Measurements from ENCODE around the gene LTV1. TPM values are rescaled to one million over a fixed set of nuclear protein-coding genes. Genes with fewer than 3 reads are reported as not detected.
"Not testable (repeated sequence)": the region's sequence is repeated elsewhere in the genome, so short reads cannot be mapped to it uniquely, and the experiment has no call there.

The LTV1 gene
- total RNA-seq, 2 experiments from 2014 or later, result 63.6 to 65.1 TPM

GRCh38 chr6:143864234-143864633 is 21.1 kb downstream of the LTV1 start, which contains the start of gene ZC2HC1B:
Gene ZC2HC1B, plus strand, starts transcription at chr6:143864474. Its CDS starts 66 bp downstream, at chr6:143864540.
- no peak for DNase-seq
- Mint-ChIP-seq H3K36me3 (peaks cover 47% of the 10 kb centered on the region), H3K27me3 (no peaks in the 10 kb centered on the region), H3K4me1 (no peaks in the 10 kb centered on the region), H3K9me3 (no peaks in the 10 kb centered on the region), H3K4me3 (no peak within 1 kb of the TSS), H3K27ac (no peak within 1 kb of the TSS)

DNA sequence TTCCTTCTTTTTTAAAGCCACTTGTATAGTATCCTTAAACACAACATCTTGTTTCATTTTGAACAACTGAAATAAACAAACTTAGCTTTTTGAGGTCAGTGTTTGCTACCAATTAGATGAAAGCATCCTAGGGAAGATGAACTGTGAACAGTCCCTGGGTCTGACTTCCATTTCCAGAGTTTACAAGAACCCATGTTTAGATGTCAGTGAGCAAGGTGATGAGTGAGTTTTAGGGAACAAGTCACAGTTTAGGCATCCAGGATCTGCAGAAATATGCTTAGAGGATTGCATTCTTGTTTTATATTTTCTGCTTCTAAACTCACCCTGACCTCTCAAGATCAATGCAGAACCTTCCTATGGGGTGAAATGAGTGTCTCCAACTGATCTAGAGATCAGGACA is 24.1 kb downstream of the LTV1 start:
- H3K27ac Mint-ChIP-seq, result no peak overlapping the region

GRCh38 chr6:143868808-143869207 is 25.7 kb downstream of the LTV1 start:
- not testable (repeated sequence) for H3K4me3 Mint-ChIP-seq, DNase-seq, H3K4me1 Mint-ChIP-seq, H3K9me3 Mint-ChIP-seq, H3K27ac Mint-ChIP-seq, H3K27me3 Mint-ChIP-seq
- peaks cover 27% of the 10 kb centered on the region for H3K36me3 Mint-ChIP-seq

More for the DNA sequence above, 24.1 kb downstream of the LTV1 start:
- Mint-ChIP-seq H3K9me3 (no peaks in the 10 kb centered on the region), H3K4me1 (no peaks in the 10 kb centered on the region), H3K36me3 (peaks cover 35% of the 10 kb centered on the region), H3K27me3 (no peaks in the 10 kb centered on the region), H3K4me3 (no peak overlapping the region)
- DNase-seq, result no peak

DNA sequence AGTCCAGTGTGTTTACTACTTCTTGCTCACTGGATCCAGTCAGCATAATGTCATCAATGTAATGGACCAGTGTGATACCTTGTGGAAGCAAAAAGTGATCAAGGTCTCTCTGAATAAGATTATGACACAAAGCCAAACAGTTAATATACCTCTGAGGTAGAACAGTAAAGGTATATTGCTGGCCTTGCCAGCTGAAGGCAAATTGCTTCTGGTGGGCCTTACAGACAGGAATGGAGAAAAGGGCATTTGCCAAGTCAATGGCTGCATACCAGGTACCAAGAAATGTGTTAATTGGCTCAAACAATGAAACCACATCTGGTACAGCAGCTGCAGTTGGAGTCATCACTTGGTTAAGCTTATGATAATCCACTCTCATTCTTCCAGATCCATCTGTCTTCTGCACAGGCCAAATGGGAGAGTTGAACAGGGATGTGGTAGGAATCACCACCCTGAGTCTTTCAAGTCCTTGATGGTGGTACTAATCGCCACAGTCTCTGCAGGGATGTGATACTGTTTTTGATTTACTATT is 28.1 kb downstream of the LTV1 start:
- DNase-seq, H3K27ac Mint-ChIP-seq, H3K4me3 Mint-ChIP-seq, H3K4me1 Mint-ChIP-seq, H3K27me3 Mint-ChIP-seq, H3K9me3 Mint-ChIP-seq: not testable (repeated sequence)
- H3K36me3 Mint-ChIP-seq, result peaks cover 10% of the 10 kb centered on the region

- H3K9me3 Mint-ChIP-seq, result peaks cover 9% of the 10 kb centered on the region
- H3K27ac Mint-ChIP-seq, result no peak overlapping the region
- H3K27me3 Mint-ChIP-seq, result no peaks in the 10 kb centered on the region
Measured at GRCh38 chr6:143872201-143872600, 29.1 kb downstream of the LTV1 start.

GRCh38 chr6:143873600-143873999 is 30.5 kb downstream of the LTV1 start:
- H3K4me1 Mint-ChIP-seq, H3K27ac Mint-ChIP-seq, H3K36me3 Mint-ChIP-seq, DNase-seq, H3K27me3 Mint-ChIP-seq, H3K4me3 Mint-ChIP-seq: not testable (repeated sequence)
- H3K9me3 Mint-ChIP-seq, result peaks cover 14% of the 10 kb centered on the region

More at GRCh38 chr6:143872201-143872600, 29.1 kb downstream of the LTV1 start:
- no peak for DNase-seq
- Mint-ChIP-seq H3K4me1 (peaks cover 3% of the 10 kb centered on the region), H3K4me3 (no peak overlapping the region), H3K36me3 (peaks cover 5% of the 10 kb centered on the region)

DNA sequence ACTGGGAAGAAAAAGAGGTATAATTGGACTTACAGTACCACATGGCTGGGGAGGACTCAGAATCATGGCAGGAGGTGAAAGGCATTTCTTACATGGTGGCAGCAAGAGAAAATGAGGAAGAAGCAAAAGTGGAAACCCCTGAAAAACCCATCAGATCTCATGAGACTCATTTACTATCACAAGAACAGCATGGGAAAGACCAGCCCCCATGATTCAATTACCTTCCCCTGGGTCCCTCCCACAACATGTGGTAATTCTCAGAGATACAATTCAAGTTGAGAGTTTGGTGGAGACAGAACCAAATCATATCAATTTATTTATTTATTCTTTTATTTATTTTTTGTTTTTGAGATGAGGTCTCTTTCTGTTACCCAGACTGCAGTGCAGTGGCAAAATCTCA is 31.4 kb downstream of the LTV1 start:
- H3K4me3 Mint-ChIP-seq, DNase-seq, H3K36me3 Mint-ChIP-seq, H3K27me3 Mint-ChIP-seq, H3K27ac Mint-ChIP-seq, H3K4me1 Mint-ChIP-seq: not testable (repeated sequence)
- H3K9me3 Mint-ChIP-seq, result peaks cover 14% of the 10 kb centered on the region

DNA sequence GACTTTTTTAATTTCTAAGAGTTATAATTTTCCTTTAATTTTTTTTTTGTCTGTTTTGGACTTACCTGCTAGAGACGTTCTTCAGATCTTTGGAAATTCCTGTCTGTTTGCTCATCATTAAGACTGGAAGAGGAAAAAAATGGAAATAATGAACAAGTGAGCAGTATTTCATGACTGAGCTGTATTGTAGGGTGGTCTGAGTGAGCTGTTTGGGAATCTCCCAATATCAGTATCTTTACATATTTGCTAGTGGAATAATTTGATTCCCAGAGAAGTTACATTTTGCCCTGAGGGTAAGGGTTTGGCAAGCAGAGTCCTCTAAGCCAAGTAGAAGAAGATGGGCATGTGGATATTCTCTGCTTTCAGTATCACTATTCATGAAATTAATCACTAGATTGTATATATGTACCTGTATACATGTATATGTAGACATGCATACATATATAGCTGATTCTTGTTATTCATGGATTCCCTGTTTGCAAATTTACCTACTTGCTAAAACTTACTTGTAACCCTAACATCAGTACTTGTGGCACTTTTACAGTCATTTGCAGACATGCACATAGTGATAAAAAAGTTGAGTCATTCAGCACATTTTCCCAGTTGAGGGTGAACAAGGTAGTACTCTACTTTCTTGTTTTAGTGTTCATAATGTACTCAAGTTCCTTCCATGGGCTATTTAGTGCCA is 34.6 kb downstream of the LTV1 start:
- no peak for DNase-seq
- peaks cover under 1% of the 10 kb centered on the region for H3K4me1 Mint-ChIP-seq
- H3K4me3 Mint-ChIP-seq, result no peak overlapping the region
- no peaks in the 10 kb centered on the region for H3K27me3 Mint-ChIP-seq
- peaks cover 14% of the 10 kb centered on the region for H3K9me3 Mint-ChIP-seq
- no peaks in the 10 kb centered on the region for H3K36me3 Mint-ChIP-seq
- no peak overlapping the region for H3K27ac Mint-ChIP-seq

DNA sequence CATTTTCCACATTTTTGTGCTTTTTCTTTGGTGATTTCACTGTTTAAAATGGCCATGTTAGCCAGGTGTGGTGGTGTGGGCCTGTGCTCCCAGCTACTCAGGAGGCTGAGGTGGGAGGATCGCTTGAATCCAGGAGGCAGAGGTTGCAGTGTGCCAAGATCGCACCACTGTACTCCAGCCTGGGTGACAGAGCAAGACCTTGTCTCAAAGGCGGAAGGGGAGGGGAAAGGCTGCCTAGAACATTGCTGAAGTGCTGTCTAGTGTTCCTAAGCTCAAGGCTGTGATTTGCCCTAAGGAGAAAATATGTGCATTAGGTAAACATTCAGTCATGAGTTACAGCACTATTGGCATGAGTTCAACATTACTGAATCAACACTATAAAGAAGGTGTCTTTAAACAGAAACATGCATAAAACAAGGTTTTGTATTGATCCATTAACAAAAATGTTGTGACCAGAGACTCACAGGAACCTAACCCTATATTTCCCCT is 35.2 kb downstream of the LTV1 start:
- no peak overlapping the region for H3K4me3 Mint-ChIP-seq
- DNase-seq, result no peak
- H3K9me3 Mint-ChIP-seq, result peaks cover 14% of the 10 kb centered on the region
- no peaks in the 10 kb centered on the region for H3K36me3 Mint-ChIP-seq
- no peak overlapping the region for H3K27ac Mint-ChIP-seq
- H3K27me3 Mint-ChIP-seq, result no peaks in the 10 kb centered on the region
- H3K4me1 Mint-ChIP-seq, result no peaks in the 10 kb centered on the region

GRCh38 chr6:143880412-143880811 is 37.3 kb downstream of the LTV1 start:
- Mint-ChIP-seq H3K9me3 (peaks cover 8% of the 10 kb centered on the region), H3K4me3 (no peak overlapping the region), H3K36me3 (no peaks in the 10 kb centered on the region), H3K27ac (no peak overlapping the region), H3K4me1 (no peaks in the 10 kb centered on the region), H3K27me3 (no peaks in the 10 kb centered on the region)
- DNase-seq, result no peak

DNA sequence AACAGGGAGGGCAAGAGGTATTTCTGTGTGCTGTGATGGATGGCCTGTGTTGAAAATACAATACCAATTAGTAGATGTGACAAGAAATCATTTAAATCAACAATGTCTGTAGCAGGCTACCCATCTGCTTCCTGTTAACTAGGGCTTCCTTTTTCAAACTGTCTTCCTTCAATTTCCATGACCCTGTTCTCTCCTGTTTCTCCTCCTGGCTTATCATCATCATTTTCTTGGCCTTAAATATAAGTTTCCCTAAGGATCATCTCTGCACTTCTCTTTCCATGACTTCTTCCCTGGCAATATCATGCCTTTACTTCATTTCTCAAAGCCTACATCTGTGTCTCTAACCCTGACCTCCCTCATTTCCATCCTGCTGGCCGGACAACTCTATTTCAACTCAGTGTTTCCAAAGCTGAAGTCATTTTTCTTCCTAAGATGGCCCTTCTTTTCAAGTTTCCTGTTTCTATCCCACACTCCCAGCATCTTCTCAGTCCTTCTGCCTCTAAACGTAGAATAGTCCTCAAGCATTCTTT is 39.3 kb downstream of the LTV1 start:
- Mint-ChIP-seq H3K27ac (no peak overlapping the region), H3K36me3 (no peaks in the 10 kb centered on the region), H3K4me3 (no peak overlapping the region), H3K9me3 (peaks cover 5% of the 10 kb centered on the region), H3K4me1 (no peaks in the 10 kb centered on the region), H3K27me3 (no peaks in the 10 kb centered on the region)
- no peak for DNase-seq

- H3K4me3 Mint-ChIP-seq, result no peak overlapping the region
- H3K36me3 Mint-ChIP-seq, result no peaks in the 10 kb centered on the region
- no peaks in the 10 kb centered on the region for H3K27me3 Mint-ChIP-seq
- no peak for DNase-seq
- H3K27ac Mint-ChIP-seq, result no peak overlapping the region
- no peaks in the 10 kb centered on the region for H3K4me1 Mint-ChIP-seq
- H3K9me3 Mint-ChIP-seq, result no peaks in the 10 kb centered on the region
Measured at GRCh38 chr6:143884216-143884900, 41.2 kb downstream of the LTV1 start.

DNA sequence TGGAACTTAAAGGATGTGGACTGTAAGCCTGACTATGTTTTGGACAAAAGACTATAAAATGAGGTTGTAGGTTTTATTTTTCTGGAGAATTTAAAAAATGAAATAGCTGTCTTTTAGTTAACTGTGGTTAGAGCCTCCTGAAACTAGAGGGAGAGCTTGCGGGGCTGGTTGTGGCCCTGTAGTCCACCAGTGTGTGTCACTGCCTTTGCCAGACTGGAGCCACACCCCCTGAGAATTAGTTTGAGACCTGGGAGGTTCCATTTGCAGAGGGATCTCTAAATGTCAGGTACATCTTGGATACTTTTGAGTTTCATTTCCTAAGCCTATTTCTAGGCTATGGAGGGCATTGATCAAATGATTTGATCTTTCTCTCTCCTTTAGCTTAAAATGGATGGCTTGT is 42.0 kb downstream of the LTV1 start:
- no peaks in the 10 kb centered on the region for H3K9me3 Mint-ChIP-seq
- no peaks in the 10 kb centered on the region for H3K4me1 Mint-ChIP-seq
- no peaks in the 10 kb centered on the region for H3K27me3 Mint-ChIP-seq
- no peak for DNase-seq
- H3K27ac Mint-ChIP-seq, result no peak overlapping the region
- no peak overlapping the region for H3K4me3 Mint-ChIP-seq
- no peaks in the 10 kb centered on the region for H3K36me3 Mint-ChIP-seq

DNA sequence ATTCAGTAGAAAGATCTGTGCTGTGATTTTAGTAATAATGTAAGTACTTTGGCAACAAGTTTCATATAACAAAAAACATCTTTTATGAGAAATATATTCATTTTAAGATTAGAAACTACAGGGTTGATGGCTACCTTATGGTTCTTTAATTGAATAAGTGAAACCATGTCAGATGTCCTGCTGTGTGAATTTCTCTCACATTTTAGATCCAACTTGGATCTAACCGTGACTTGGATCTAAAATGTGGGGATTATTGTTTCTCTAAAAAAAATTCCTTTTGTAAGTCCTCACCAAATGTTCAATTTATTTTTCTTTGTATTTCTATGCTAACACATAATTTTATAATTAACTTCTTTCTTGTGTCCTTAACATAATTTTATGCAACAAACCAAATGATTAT is 51.5 kb downstream of the LTV1 start:
- Mint-ChIP-seq H3K4me1 (no peaks in the 10 kb centered on the region), H3K27ac (no peak overlapping the region), H3K9me3 (no peaks in the 10 kb centered on the region), H3K36me3 (no peaks in the 10 kb centered on the region), H3K4me3 (no peak overlapping the region), H3K27me3 (no peaks in the 10 kb centered on the region)
- no peak for DNase-seq

DNA sequence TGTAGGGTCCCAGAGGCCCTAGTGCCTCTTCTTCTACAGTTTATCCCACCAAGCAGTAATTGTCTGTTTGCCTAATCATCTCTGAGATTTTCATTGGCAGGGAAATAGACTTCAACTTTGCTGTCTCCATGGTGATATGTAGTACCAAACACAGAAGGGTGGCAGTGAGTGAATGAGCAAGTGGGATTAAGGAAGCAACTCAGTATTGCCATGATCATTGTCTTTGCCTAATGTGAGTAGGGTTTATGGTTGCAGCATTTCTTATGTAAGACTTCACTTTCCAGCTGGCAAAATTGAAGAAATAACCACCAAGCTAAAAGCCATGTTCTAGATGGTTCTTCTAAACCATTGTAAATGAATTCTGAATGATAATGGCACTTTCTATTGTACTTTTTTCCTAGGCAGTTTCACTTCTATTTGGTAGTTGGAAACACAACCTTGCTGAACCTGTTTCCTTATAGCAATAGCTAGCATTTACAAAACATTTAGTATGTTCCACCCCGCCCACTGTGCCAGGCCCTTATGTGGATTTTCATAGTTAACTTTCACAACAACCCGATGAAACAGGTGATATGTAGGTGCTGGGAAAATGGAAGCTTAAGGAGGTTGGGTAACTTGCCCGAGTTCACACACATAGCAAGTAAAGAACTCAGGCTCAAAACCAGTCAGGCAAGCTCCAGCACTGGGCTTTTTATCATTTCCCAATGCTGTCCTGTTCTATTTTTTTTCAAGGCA is 53.2 kb downstream of the LTV1 start:
- no peaks in the 10 kb centered on the region for H3K4me1 Mint-ChIP-seq
- H3K9me3 Mint-ChIP-seq, result no peaks in the 10 kb centered on the region
- no peaks in the 10 kb centered on the region for H3K36me3 Mint-ChIP-seq
- no peak overlapping the region for H3K27ac Mint-ChIP-seq
- no peak for DNase-seq
- no peaks in the 10 kb centered on the region for H3K27me3 Mint-ChIP-seq
- H3K4me3 Mint-ChIP-seq, result no peak overlapping the region

Measured in activated naive CD8-positive, alpha-beta T cell treated with anti-CD3 and anti-CD28 coated beads for 36 hours (primary cell).